VCaP (cell line): Measurements from ENCODE around the gene JCAD.

Source experiments
- H3K27ac ChIP-seq: fragments of 450-650 bp; 2 replicates; pipeline ENCODE4 v1.5.1; 2017
- TF ChIP-seq, protein P1 (sequence below): fragments of 450-650 bp; conservative IDR thresholded peaks from 2 replicates; pipeline ENCODE4 v1.5.1; 2017; ENCODE audit warnings: mild to moderate bottlenecking, moderate library complexity

The JCAD gene

DNA sequence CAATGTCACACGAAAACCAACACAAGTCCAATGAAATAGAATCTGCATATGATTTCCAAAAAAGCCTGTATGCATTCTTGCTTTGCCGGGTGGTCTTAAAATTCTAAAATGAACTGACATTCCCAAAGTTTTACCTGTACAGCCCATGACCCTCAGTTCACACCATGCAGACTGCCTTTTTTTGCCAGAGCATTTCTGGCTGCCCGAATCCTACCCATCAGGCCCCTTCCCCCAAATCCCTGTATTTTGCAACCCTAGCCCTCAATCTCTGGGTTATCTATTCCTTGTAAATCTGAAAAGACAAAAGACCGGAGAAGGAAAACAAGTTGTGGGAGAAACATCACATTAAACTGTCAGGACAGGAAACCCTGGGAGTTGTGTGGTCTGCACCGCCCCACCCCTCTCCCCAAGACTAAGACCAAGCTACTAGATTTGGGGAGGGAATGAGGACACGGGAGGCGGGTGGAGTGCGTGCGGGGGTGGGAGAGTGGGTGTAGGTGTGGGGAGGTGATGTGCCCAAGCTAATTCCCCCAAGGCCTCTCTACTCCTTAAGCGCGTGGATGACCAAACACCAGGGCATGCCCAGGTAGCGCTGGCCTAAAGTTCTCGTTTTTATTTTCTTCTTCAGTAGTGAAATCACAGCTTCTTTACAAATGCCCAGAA, 1.4 kb downstream of the JCAD start:
- H3K27ac ChIP-seq, result peak overlapping the region; percentile 8; the same call in 1 of the 2 replicates
- TF ChIP-seq, protein P1, sequence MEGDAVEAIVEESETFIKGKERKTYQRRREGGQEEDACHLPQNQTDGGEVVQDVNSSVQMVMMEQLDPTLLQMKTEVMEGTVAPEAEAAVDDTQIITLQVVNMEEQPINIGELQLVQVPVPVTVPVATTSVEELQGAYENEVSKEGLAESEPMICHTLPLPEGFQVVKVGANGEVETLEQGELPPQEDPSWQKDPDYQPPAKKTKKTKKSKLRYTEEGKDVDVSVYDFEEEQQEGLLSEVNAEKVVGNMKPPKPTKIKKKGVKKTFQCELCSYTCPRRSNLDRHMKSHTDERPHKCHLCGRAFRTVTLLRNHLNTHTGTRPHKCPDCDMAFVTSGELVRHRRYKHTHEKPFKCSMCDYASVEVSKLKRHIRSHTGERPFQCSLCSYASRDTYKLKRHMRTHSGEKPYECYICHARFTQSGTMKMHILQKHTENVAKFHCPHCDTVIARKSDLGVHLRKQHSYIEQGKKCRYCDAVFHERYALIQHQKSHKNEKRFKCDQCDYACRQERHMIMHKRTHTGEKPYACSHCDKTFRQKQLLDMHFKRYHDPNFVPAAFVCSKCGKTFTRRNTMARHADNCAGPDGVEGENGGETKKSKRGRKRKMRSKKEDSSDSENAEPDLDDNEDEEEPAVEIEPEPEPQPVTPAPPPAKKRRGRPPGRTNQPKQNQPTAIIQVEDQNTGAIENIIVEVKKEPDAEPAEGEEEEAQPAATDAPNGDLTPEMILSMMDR, result no peak

DNA sequence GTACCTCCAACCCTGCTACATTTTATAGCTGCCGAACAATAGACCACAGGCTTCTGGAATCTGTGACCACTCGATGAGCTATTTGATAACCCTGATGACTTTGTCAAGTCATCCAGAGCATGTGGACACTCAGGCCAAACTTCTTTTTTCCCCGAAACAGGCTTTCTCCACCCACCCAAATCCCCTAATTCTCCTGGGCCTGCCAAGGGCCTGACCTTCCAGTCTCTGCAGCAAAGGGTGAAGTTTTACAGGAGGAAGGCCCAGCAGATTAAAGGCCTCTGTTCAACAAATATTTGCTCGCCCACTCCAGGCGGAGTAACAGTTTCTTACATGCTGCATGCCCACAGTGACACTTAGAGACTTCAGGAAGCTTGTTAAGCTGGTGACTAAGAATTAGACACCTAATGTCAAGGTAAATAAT, 2.0 kb downstream of the JCAD start:
- TF ChIP-seq, protein P1, result no peak
- peak overlapping the region; percentile 8; the same call in 1 of the 2 replicates for H3K27ac ChIP-seq

DNA sequence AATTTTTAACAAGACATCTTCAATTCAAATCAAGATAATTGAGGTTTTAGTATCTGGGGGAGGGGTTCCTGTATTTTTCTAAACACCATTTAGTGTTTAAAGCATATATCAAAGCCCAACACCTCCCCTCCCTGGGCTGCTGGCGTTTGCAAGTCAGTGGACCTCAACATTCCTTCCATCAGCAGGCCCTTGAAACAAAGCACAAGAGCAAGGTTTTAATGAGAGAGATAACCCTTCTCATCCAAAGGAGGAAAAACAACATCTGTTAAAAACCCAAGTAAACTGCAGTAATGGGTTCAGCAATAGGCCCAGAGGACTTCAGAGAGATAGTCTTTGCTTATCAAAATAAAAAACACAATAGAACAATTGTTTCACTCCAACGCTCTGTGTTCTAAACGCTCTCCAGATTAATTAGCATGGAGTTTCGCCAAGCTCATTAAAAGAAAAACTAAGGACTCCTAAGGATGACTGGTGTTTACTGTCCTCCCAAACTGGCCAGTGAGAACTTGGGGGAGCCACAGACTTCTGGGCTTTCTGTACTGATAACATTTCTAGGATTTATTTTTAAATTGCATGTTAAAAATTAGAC, 2.5 kb downstream of the JCAD start:
- peak overlapping the region; percentile 8; the same call in 1 of the 2 replicates for H3K27ac ChIP-seq
- TF ChIP-seq, protein P1, result no peak

DNA sequence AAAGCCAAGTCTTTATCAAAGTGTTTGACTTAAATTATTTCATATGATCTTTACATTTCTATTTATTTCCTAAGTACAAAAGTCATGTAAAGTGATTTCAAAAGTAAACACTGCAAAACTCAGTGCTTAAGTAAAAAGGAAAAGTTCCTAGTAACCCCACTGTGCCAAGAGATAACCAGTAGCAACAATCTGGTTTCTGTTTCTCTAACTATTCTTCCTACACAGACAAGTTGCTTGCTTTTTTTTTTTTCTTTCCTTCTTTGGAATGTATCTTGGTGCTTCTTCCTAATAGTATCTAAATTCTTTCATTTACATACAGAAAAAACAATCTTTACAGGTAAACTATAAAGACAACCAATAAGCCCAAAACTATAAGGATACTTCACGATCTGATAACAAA, 3.1 kb downstream of the JCAD start:
- no peak overlapping the region for H3K27ac ChIP-seq
- TF ChIP-seq, protein P1, result no peak

DNA sequence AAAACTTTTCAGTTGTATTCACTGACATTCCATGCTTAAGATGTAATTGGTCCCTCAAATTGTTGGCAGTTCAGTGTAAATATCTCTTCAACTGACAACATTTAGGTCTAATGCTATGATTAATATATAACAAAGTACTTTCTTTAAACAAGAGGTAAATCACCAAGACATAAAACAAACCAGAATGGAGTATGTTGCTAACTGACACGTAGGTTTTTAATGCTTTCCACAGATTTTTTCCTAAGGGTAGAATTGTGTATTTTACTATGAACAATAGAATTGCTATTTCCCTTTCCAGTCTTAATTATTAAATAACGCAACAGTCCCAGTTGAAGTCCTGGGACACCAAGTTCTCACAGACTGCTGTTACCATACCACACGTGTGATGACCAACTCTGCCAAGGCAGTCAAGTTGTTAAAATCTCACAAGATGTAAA, 4.1 kb downstream of the JCAD start:
- TF ChIP-seq, protein P1, result no peak
- H3K27ac ChIP-seq, result no peak overlapping the region

DNA sequence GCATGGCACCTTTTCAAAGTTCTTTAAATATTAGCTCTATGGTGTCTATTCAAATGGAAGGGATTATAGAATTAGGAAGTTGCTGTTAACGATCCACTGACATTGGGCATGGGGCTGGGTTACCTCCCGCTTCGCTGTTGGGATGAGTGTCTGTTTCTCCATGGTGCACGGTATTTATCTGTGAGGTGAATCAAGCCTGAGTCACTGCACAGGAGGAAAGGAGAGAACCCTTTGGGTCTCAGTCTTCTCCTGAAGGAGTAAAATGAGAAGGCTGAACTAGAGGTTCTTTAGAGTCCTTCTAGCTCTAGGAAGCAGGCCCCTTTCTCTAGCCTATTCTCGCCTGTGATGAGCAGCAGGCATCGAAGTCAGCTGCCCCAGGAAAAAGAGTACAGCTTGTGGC, 7.3 kb downstream of the JCAD start:
- no peak overlapping the region for H3K27ac ChIP-seq
- TF ChIP-seq, protein P1, result no peak

DNA sequence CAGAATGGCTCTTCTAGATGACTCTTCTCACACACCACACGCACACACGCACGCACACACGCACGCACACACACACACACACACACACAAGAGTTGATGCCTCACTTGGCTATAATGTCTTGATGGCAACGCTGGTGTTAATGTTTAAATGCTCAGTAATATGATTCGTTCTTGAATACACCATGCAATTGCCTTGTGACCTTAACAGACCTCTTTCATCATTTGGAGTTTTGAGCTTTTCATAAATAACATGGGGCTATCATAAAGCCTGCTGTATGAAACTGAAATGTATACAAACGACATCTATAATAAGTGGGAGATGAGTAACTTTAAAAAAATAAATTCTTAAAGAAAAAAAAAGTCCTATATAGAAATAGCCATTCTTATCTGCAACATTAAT, 8.2 kb downstream of the JCAD start:
- no peak overlapping the region for H3K27ac ChIP-seq
- TF ChIP-seq, protein P1, result no peak
